Skeletal muscle tissue (tissue), 4 donors: ENCODE results near the gene PLA2G12B. TPM values are rescaled to one million over a fixed set of nuclear protein-coding genes. Genes with fewer than 3 reads are reported as not detected.

Experiments used
- H3K27ac ChIP-seq: one replicate; pipeline ENCODE4 v1.7.0; 2013; ENCODE audit warnings: mild to moderate bottlenecking, low read depth, low read length, inconsistent platforms
- H3K27me3 ChIP-seq, 3 donors: one replicate each; pipeline ENCODE4 v1.7.0; 2013; ENCODE audit warnings: low read length in 3 of 3; ENCODE audit not compliant: control insufficient read depth in 3 of 3, insufficient read depth in 3 of 3
- H3K36me3 ChIP-seq, 3 donors: one replicate each; pipeline ENCODE4 v1.7.0; 2013; ENCODE audit warnings: low read length in 3 of 3; ENCODE audit not compliant: control insufficient read depth in 3 of 3, insufficient read depth in 3 of 3
- H3K4me1 ChIP-seq, 3 donors: one replicate each; pipeline ENCODE4 v1.7.0; 2013; ENCODE audit warnings: low read length in 3 of 3, mild to moderate bottlenecking in 3 of 3; ENCODE audit not compliant: control insufficient read depth in 3 of 3, insufficient read depth in 3 of 3
- H3K4me3 ChIP-seq, 3 donors: one replicate each; pipeline ENCODE4 v1.7.0; 2013; ENCODE audit warnings: low read length in 3 of 3
- H3K9ac ChIP-seq, 3 donors: one replicate each; pipeline ENCODE4 v1.7.0; 2013; ENCODE audit warnings: low read length in 3 of 3, mild to moderate bottlenecking in 3 of 3, moderate library complexity in 2 of 3, low read depth in 1 of 3
- H3K9me3 ChIP-seq, 3 donors: one replicate each; pipeline ENCODE4 v1.7.0; 2013; ENCODE audit warnings: low read length in 3 of 3; ENCODE audit not compliant: control insufficient read depth in 3 of 3
- total RNA-seq: library from RNA; depleted of rRNA; stranded (reverse); fragments of >200 nt; gene quantifications from one replicate; pipeline ENCODE4 v1.2.3, GENCODE V29; 2014
- donor health status: Osteomylitis.

The PLA2G12B gene
- total RNA-seq, 1 donor from 2014 or later: not detected

GRCh38 chr10:72898616-72899015, 56.0 kb downstream of the PLA2G12B start:
- H3K27ac ChIP-seq: no peak overlapping the region
- no peak overlapping the region for H3K9ac ChIP-seq
- no peak overlapping the region for H3K4me3 ChIP-seq
- no peaks in the 10 kb centered on the region for H3K4me1 ChIP-seq
- H3K36me3 ChIP-seq: no peaks in the 10 kb centered on the region
- H3K9me3 ChIP-seq: no peaks in the 10 kb centered on the region
- H3K27me3 ChIP-seq: no peaks in the 10 kb centered on the region

GRCh38 chr10:72895236-72895850, 59.3 kb downstream of the PLA2G12B start:
- Histone ChIP-seq H3K27me3 (no peaks in the 10 kb centered on the region), H3K9me3 (no peaks in the 10 kb centered on the region), H3K9ac (no peak overlapping the region), H3K4me3 (no peak overlapping the region), H3K27ac (no peak overlapping the region), H3K4me1 (no peaks in the 10 kb centered on the region), H3K36me3 (no peaks in the 10 kb centered on the region)

- Histone ChIP-seq H3K27me3 (no peaks in the 10 kb centered on the region), H3K4me3 (no peak within 1 kb of the TSS), H3K27ac (no peak within 1 kb of the TSS), H3K36me3 (peaks cover 0 to 5% (median 5%) of the 10 kb centered on the region in 3 donors), H3K9me3 (no peaks in the 10 kb centered on the region), H3K9ac (no peak within 1 kb of the TSS), H3K4me1 (no peaks in the 10 kb centered on the region)
Measured at GRCh38 chr10:72893136-72893798, 61.3 kb downstream of the PLA2G12B start, which contains the start of gene OIT3. Gene OIT3 (plus strand): TSS chr10:72893739. CDS start chr10:72893799, 60 bp downstream.

GRCh38 chr10:72890086-72890485, 64.5 kb downstream of the PLA2G12B start:
- no peaks in the 10 kb centered on the region for H3K9me3 ChIP-seq
- peaks cover 0 to 4% (median 0%) of the 10 kb centered on the region in 3 donors for H3K4me1 ChIP-seq
- peaks cover 13 to 30% (median 22%) of the 10 kb centered on the region in 3 donors for H3K36me3 ChIP-seq
- no peaks in the 10 kb centered on the region for H3K27me3 ChIP-seq
- no peak overlapping the region for H3K27ac ChIP-seq
- H3K9ac ChIP-seq: no peak overlapping the region
- H3K4me3 ChIP-seq: no peak overlapping the region

GRCh38 chr10:72889391-72889831, 65.2 kb downstream of the PLA2G12B start:
- Histone ChIP-seq H3K4me3 (no peak overlapping the region), H3K27me3 (no peaks in the 10 kb centered on the region), H3K9me3 (no peaks in the 10 kb centered on the region), H3K9ac (no peak overlapping the region), H3K4me1 (peaks cover 0 to 4% (median 0%) of the 10 kb centered on the region in 3 donors), H3K36me3 (peaks cover 16 to 36% (median 28%) of the 10 kb centered on the region in 3 donors), H3K27ac (no peak overlapping the region)

- Histone ChIP-seq H3K36me3 (peaks cover 16 to 44% (median 28%) of the 10 kb centered on the region in 3 donors), H3K9me3 (no peaks in the 10 kb centered on the region), H3K4me3 (no peak overlapping the region), H3K27me3 (no peaks in the 10 kb centered on the region), H3K27ac (no peak overlapping the region), H3K4me1 (peaks cover 0 to 4% (median 0%) of the 10 kb centered on the region in 3 donors), H3K9ac (no peak overlapping the region)
Measured at GRCh38 chr10:72888151-72888638, 66.4 kb downstream of the PLA2G12B start.

- H3K27me3 ChIP-seq: no peaks in the 10 kb centered on the region
- peaks cover 16 to 45% (median 28%) of the 10 kb centered on the region in 3 donors for H3K36me3 ChIP-seq
- H3K4me1 ChIP-seq: peaks cover 0 to 4% (median 0%) of the 10 kb centered on the region in 3 donors
- no peak overlapping the region for H3K9ac ChIP-seq
- H3K27ac ChIP-seq: no peak overlapping the region
- H3K9me3 ChIP-seq: no peaks in the 10 kb centered on the region
- H3K4me3 ChIP-seq: no peak overlapping the region
Measured at GRCh38 chr10:72887043-72887442, 67.6 kb downstream of the PLA2G12B start.

- peaks cover 16 to 45% (median 28%) of the 10 kb centered on the region in 3 donors for H3K36me3 ChIP-seq
- peaks cover 0 to 4% (median 0%) of the 10 kb centered on the region in 3 donors for H3K4me1 ChIP-seq
- no peak overlapping the region for H3K9ac ChIP-seq
- no peaks in the 10 kb centered on the region for H3K9me3 ChIP-seq
- H3K27ac ChIP-seq: no peak overlapping the region
- no peak overlapping the region for H3K4me3 ChIP-seq
- H3K27me3 ChIP-seq: no peaks in the 10 kb centered on the region
Measured at GRCh38 chr10:72886621-72887020, 68.0 kb downstream of the PLA2G12B start.

- peaks cover 16 to 45% (median 28%) of the 10 kb centered on the region in 3 donors for H3K36me3 ChIP-seq
- H3K27me3 ChIP-seq: no peaks in the 10 kb centered on the region
- H3K9ac ChIP-seq: no peak overlapping the region
- no peak overlapping the region for H3K27ac ChIP-seq
- H3K4me3 ChIP-seq: no peak overlapping the region
- H3K9me3 ChIP-seq: no peaks in the 10 kb centered on the region
- peaks cover 0 to 4% (median 0%) of the 10 kb centered on the region in 3 donors for H3K4me1 ChIP-seq
Measured at GRCh38 chr10:72885953-72886352, 68.7 kb downstream of the PLA2G12B start.
